ENCODE data around the gene EHD2.
A peak's percentile ranks its signal among the peaks of the same experiment; 100 is the strongest.
"Not testable (repeated sequence)": the region's sequence is repeated elsewhere in the genome, so short reads cannot be mapped to it uniquely, and the experiment has no call there.

EHD2 gene

DNA sequence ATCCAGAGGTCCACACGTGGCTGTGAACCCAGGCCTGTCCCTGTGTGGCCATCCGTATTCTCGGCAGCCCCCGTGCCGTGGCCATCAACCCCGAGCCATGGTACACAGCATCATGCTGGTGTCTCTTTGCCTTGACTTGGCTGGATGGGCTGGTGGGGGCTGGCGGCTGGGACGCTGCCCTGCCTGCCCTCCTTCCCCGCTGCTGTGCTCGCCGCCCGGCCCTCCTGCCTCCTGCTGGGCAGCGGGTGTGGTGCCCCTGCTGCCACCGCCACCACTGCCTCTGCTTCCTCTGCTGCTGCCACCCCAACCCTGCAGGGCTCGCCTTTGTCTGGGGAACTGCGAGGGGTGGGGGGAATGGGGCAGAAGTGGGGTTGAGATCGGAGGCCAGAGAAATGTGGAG lies 19.7 kb upstream of the EHD2 start:
- DNase-seq, result no peak

DNA sequence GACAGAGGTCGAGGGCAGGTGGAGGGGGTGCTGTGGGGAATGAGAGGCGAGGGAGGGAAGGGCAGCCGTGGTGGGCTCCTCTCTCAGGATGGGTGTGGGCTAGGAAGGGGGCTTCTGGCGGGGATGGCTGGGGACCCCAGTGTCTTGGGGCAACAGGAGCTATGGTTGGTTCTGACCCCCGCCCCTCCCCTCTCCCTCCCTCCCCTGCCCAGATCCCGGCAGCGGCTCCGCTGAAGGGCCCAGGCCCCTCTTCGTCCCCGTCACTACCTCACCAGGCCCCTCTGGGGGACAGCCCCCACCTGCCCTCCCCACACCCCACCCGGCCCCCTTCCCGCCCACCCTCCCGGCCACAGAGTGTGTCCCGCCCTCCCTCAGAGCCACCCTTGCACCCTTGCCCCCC lies 19.3 kb upstream of the EHD2 start:
- no peak for DNase-seq

DNA sequence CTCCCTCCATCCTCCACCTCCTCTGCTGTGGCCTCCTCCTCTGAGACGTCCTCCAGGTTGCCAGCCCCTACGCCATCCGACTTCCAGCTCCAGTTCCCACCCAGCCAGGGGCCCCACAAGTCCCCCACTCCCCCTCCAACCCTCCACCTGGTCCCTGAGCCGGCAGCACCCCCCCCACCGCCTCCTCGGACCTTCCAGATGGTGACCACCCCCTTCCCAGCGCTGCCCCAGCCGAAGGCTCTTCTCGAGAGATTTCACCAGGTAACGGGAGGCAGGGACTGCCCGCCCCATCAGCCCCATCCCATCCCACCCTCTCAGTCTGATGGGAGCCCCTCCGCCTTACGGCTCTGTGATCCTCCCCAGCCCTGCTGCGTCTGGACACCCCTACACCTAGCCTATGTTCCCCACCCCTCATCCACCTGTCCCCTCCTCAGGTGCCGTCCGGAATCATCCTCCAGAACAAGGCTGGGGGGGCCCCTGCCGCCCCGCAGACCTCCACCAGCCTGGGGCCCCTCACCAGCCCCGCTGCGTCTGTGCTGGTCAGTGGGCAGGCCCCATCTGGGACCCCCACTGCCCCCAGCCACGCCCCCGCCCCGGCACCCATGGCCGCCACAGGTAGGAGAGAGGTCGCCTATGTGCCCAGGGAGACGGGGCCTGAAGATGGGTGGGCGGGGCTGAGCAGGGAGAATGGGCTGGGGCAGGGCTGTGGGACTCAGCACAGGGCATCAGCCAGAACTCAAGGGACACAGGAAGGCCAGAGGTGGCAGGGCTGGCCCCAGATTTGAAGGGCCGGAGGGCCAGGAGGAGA lies 18.6 kb upstream of the EHD2 start:
- DNase-seq, result no peak

DNA sequence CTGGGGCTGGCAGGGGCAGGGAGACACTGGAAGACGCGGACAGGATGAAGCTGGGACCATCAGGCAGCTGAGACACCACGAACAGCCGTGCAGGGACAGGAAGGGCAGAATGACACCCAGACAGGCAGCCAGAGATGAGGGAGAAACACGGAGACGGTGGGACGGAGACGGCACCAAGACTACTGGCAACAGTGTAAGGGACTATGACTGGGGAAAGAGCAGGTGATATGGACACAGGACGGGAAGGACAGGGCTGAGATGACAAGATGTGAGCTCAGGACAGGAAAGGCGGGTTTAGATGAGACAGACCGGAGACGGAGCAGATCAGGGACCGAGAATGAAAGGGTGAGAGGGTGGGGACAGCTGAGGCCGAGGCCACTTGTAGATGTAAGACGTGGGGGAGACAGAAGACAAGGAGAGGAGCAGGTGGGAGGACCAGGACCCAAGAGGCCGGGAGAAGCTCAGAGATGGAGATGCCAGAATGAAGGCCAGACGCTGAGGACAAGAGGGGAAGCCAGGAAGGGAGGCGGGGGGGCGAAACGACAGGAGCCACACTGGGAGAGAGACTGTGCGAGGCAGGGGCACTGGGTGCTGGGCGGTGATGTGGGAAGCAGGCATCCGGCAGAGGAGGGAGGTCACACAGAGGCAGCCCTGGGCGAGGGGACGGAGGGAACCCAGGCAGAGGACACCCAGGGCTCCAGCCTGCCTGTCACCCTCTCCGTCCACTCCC lies 17.5 kb upstream of the EHD2 start:
- DNase-seq, result no peak

DNA sequence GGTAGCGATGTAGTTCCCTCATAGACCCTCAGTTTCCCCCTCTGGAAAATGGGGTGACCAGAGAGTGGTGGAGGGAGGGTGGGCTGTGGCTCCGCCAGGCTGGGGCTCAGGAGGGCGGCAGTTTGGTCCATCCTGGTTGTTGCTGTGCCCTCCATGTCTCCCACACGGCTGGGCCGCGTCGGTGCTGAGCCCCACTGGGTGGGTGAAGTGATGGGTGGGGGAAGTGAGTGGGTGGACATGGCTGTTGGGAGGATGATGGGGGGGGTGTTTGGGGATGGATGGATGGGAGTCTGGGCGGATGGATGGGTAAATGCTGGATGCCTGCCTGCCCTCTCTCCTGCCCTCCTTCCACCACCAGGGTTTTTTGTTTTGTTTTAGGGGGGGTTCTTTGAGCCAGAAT lies 16.6 kb upstream of the EHD2 start:
- no peak for DNase-seq

DNA sequence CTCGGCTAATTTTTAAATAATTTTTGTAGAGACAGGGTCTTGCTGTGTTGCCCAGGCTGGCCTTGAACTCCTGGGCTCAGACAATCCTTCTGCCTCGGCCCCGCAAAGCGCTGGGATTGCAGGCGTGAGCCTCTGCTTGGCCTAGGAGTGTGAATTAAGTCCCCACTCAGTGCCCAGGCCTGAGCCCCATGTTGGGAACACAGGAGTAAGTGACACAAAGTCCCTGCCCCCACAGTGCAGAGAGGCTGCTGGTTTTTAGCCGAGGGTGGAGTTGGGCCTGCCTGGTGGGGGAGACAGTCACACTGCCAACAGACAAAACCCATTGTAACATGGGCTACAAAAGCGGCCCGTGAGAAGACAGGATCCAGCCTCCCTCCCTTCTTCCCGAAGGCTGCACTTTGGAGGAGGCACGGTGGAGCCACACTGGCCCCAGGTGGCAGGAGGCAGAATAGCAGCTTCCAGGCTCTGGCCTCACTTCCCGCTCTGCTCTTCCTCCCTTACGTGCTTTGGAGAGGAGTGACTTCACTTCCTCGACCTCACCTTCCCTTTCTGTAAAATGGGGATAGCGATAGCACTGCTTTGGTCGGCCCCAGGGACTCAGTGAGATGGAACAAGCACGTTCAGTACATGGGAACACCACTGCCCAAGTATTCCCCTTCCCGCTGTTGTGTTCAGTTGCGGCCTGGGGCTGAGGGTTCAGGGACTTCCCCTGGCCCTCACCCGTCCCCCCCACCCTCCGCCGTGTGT lies 15.2 kb upstream of the EHD2 start:
- peak; percentile 49 to 55 for DNase-seq

DNA sequence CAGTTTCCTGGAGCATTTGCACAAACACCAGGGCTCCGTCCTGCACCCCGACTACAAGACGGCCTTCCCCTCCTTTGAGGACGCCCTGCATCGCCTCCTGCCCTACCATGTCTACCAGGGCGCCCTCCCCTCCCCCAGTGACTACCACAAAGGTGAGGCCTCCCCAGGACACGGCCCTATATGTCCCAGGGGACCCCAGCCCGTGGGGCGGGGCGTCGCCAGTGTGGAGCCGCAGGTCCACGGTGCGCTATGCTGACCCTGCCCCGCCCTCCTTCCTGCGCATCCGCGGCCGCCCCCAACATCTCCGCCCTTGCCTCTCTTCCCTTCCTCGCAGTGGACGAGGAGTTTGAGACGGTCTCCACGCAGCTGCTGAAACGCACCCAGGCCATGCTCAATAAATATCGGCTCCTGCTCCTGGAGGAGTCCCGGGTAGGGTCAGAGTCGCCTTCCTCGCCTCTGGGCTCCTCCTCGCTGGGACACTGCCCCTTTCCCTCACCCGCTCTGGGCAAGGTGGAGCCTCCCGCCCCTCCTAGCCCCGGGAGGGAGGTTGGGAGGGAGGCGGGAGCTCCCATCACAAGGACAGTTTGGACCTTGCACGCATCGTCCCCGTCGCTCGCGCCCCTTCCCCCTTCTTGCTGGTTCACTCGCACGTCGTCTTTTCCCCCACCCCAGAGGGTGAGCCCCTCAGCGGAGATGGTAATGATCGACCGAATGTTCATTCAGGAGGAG lies 14.4 kb upstream of the EHD2 start:
- no peak for DNase-seq

DNA sequence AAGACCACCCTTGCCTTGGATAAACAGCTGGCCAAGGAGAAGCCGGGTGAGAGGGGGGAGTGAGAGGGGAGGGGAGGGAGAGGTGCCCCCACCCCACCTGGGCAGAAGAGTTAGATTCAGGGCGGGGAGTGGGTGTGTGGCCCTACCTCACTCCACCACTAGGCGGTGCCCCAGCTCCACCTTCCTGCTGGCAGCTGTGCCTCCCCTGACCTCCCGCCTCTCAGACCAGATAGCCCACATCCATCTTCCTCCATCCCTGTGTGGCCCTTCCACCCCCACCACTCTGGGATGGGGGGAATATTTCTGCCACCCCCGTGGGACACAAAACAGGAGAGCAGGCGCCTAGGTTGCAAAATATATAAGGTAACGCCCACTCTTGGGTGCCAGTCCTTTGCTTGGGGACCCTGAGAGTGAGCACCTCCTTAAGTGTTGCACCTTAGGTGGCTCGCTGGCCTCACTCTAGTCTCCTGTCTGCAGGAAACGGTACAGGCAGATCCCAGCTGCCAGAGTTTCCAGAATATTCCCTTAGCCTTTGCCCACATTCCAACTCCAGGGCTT lies 13.8 kb upstream of the EHD2 start:
- DNase-seq, result peak; percentile 31 to 40

DNA sequence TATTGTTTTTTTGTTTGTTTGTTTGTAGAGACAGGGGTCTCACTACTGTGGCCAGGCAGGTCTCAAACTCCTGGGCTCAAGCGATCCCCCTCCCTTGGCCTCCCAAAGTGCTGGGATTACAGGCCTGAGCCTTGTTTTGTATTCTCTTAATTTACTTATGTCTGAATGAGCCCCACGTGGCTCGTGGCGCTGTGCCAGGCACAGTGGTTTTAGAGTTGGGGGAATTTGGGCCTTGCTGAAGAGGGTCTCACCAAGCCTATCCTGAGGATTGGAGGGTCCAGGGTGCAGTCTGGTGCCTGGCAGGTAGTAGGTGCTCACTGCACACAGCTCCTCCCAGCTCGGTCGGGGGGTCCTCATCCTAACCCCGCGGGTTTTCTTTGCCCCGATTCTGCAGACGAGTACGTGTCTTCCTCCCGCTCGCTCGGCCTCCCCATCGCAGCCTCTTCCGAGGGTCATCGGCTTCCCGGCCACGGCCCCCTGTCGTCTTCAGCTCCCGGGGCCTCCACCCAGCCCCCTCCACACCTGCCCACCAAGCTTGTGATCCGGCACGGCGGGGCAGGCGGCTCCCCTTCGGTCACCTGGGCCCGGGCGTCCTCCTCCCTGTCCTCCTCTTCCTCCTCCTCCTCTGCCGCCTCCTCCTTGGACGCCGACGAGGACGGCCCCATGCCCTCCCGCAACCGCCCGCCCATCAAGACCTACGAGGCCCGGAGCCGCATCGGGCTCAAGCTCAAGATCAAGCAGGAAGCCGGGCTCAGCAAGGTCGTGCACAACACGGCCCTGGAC lies 12.1 kb upstream of the EHD2 start:
- DNase-seq, result no peak

DNA sequence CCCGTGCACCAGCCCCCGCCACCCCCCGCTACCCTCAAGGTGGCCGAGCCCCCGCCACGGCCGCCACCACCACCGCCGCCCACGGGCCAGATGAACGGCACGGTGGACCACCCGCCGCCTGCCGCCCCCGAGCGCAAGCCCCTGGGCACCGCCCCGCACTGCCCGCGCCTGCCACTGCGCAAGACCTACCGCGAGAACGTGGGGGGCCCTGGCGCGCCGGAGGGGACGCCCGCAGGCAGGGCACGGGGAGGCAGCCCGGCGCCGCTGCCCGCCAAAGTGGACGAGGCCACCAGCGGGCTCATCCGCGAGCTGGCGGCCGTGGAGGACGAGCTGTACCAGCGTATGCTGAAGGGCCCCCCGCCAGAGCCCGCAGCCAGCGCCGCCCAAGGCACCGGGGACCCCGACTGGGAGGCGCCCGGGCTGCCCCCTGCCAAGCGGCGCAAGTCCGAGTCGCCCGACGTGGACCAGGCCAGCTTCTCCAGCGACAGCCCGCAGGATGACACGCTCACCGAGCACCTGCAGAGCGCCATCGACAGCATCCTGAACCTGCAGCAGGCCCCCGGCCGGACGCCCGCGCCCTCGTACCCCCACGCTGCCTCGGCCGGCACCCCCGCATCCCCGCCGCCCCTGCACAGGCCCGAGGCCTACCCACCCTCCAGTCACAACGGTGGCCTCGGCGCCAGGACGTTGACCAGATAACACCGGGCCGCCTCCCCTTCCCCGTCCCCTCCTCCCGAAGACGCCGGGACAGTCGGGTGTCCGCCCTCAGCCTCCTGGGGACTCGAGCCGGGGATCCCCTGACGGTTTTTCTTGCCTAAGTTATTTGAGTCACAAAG lies 11.3 kb upstream of the EHD2 start:
- no peak for DNase-seq

DNA sequence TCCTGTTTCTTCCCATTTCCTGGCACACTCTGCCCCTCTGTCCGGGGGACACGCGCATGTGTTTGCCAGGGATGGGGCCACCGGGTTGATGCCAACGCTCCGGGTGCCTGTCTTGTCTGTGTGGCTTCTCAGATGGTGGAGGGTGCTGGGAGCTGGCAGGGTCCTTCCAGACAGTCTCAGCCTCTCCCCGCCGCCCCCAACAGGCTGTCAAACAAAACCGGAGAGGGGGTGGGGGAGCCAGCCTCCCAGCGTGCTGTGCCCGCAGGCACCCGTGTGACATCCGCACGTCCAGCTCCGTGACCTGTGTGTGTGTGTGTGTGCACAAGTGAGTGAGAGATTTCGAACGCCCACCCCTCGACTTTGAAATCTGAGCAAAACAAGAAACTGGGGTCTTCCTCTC lies 10.6 kb upstream of the EHD2 start:
- DNase-seq, result no peak

DNA sequence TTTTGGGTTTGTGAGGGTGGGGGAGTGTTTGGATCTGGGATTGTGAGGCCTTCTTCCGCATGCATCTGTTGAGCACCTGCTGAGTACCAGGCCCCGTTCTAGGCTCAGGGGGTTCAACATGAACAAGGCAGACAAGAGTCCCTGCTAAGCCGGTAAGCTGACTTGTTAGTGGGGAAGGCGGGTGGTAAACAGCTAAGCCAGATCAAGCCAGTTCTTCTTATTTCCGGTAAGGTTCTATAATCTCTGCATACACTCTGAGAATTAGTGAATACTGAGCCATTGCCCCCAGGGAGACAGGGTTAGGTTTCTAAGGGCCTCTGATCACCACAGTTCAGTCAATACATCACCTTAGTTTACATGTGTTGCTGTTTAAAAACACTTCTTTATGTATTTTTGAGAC lies 9.9 kb upstream of the EHD2 start:
- no peak for DNase-seq

DNA sequence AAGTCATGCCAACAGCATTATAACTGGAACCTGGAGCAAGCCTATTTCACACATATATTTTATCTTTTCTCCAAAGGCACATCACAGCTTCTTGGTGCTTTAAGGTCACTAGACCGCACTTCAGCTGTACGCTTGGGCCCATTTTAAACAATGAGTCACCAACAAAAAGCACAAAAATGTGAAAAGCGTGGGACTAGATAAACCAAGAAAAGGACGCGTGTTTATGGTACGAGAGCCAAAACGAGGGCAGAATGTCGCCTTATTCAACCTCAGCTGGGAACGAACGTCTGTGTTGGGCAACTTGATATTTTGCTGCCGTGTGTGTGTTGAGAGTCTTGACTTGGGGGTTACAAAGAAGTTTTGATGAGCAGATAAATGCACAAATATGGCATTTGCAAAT lies 9.2 kb upstream of the EHD2 start:
- DNase-seq, result no peak

DNA sequence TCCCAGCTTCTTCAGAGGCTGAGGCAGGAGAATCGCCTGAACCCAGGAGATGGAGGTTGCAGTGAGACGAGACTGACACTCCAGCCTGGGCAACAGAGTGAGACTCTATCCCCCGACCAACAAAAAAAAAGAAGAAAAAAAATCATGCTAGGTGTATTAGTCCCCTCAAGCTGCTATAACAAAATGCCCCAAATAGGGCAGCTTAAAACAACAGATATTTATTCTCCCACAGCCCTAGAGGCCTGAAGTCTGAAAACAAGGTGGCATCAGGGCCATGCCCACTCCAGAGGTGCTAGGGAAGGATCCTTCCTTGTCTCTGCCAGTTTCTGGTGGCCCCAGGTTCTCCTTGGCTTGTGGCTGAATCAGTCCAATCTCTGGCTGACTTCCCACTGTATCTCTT lies 8.6 kb upstream of the EHD2 start:
- no peak for DNase-seq

DNA sequence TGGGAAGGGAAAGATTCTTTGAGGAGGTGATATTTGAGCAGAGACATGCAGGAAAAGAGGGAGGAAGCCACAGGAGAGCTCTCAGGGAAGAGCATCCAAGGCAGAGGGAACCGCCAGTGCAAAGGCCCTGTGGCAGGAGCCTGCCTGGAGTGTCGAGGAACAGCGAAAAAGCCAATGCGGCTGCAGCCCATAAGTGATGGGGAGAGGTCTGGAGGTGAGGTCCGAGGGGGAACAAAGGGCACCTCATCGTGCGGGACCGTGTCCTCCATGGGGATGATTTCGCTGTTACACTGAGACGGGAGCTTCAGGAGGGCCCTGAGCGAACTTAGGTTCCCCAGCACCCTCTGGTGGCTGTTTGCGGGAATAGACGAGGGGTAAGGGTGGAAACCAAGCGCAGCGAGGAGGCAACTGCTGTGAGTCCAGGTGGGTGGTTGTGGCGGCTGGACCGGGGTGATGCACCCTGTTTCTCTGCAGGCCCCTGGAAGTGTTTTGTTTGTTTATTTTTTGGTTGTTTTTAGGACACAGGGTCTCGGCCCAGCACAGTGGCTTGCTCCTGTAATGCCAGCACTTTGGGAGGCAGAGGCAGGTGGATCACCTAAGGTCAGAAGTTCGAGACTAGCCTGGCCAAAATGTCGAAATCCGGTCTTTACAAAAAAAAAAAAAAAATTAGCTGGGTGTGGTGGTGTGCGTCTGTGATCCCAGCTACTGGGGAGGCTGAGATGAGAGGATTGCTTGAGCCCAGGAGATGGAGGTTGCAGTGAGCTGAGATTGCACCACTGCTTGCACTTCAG lies 5.9 kb upstream of the EHD2 start:
- peak; percentile 71 to 76 for DNase-seq

DNA sequence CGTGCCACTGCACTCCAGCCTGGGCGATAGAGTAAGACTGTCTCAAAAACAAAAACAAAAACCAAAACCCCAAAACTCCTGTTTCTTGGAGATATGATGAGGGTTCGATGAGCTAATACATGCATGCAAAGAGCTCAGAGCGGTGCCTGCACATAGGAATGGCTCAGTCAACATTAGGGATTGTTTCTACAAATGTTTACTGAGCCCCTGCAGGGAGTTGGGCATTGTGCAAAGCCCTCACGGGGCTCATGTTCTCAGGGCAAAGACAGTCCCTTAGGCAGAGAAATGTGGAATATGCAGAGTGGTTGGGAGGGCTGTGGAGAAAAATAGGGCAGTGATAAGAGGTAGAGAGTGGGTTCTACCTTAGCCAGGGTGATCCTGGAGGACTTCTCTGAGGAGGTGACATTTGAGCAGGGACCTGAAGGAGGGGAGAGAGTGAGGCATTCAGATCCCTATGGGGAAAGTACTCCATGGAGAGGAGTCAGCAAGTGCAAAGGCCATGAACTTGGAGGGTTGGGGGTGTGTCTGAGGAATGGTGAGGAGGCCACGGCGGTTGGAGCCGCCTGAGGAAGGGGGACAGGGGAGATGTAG lies 1.5 kb upstream of the EHD2 start:
- no peak for DNase-seq

DNA sequence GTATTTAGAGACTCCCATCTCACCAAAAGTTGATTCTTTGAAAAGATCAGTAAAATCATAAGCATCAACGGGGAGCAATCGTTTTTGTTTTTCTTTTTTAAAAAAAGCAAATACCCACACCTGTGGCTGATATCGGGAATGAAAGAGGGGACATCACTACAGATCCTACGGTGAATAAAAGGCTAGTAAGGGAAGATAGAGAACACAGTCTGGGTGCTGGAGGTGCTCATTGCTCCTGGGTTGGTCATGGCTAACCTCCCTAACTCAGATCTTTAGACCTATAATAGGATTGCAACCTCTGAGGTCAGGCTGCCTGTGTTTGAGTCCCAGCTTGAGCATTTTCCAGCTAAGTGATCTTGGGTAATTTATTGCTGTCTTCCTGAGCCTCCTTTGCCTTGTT lies 1.1 kb downstream of the EHD2 start:
- no peak for DNase-seq

DNA sequence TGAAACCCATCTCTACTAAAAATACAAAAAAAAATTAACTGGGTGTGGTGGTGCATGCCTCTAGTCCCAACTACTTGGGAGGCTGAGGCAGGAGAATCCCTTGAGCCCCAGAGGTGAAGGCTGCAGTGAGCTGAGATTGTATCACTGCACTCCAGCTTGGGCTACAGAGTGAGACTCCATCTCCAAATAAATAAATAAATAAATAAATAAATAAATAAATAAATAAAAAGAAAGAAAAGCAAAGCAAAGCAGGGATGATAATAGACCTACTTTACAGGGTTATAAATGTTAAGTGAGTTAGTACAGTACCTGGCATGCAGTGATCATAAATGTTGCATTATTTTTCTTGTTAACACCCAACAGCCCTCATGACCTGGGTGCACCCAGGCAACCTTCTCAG lies 1.6 kb downstream of the EHD2 start:
- DNase-seq, result not testable (repeated sequence)

DNA sequence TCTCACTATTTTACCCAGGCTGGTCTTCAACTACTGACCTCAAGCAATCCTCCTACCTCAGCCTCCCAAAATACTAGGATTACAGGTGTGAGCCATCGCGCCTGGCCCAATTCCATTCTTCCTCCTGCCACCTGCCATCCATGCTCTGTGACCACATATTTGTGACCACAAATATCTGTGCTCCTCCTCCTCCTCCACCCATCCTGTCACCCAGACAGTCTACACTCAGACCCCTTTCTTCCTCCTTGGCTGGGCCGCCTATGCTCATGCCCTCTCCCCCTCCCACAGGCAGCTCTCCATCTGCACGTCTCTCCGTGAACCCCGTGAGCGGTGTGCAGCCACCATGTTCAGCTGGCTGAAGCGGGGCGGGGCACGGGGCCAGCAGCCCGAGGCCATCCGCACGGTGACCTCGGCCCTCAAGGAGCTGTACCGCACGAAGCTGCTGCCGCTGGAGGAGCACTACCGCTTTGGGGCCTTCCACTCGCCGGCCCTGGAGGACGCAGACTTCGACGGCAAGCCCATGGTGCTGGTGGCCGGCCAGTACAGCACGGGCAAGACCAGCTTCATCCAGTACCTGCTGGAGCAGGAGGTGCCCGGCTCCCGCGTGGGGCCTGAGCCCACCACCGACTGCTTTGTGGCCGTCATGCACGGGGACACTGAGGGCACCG lies 3.2 kb downstream of the EHD2 start:
- no peak for DNase-seq

Measured in AML-193 (cell line).